ENCODE results near the gene LGALS12. TPM values are rescaled to one million over a fixed set of nuclear protein-coding genes. Genes with fewer than 3 reads are reported as not detected.
"Not testable (repeated sequence)": the region's sequence is repeated elsewhere in the genome, so short reads cannot be mapped to it uniquely, and the experiment has no call there.

Gene LGALS12
- total RNA-seq, 2 donors from 2014 or later, result 0.18 to 0.36 TPM

GRCh38 chr11:63502252-63502820 lies 3.5 kb upstream of the LGALS12 start:
- ATAC-seq (no peak), DNase-seq (no peak)
- intact Hi-C loops (cut with DNase I, micrococcal nuclease), result no loop called here

DNA sequence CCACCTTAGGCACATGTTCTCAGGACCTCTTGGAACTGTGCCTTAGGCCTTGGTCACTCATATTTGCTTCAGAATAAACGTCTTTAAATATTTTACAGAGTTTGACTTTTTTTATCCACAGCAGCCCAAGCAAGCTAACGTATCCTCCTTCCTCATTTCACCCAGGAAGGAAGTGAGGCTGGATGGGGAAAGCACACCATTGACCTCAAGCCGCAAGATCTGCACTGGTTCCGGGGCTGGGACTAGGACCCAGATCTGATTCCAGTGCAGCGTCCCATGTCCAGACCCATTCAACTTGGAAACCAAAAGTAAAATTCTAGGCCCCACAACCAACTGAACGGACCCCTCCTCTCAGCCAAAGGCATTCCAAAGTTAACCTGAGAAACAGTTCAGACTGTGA lies 2.4 kb upstream of the LGALS12 start:
- intact Hi-C loops (cut with DNase I, micrococcal nuclease), result no loop called here
- DNase-seq, result no peak
- ATAC-seq, result no peak

GRCh38 chr11:63504054-63504453 lies 1.8 kb upstream of the LGALS12 start:
- ATAC-seq (no peak), DNase-seq (no peak)
- intact Hi-C loops (cut with DNase I, micrococcal nuclease), result no loop called here

GRCh38 chr11:63504933-63505586 lies 824 bp upstream of the LGALS12 start:
- DNase-seq, result no peak
- intact Hi-C loops (cut with DNase I, micrococcal nuclease), result no loop called here
- ATAC-seq, result no peak

- ATAC-seq, result no peak
- DNase-seq, result no peak
- intact Hi-C loops (cut with DNase I, micrococcal nuclease), result no loop called here
Measured at GRCh38 chr11:63506876-63507275, 992 bp downstream of the LGALS12 start.

GRCh38 chr11:63507511-63507910 lies 1.6 kb downstream of the LGALS12 start:
- DNase-seq, result no peak
- intact Hi-C loops (cut with DNase I, micrococcal nuclease), result no loop called here
- ATAC-seq, result no peak

- ATAC-seq, result peak; percentile 71
- intact Hi-C loops (cut with DNase I, micrococcal nuclease), result no loop called here
- DNase-seq, result peak in 1 of 2 donors; percentile 31
Measured at GRCh38 chr11:63508009-63508408, 2.1 kb downstream of the LGALS12 start.

GRCh38 chr11:63508745-63509144 lies 2.9 kb downstream of the LGALS12 start:
- DNase-seq (no peak), ATAC-seq (no peak)
- intact Hi-C loops (cut with DNase I, micrococcal nuclease), result no loop called here

DNA sequence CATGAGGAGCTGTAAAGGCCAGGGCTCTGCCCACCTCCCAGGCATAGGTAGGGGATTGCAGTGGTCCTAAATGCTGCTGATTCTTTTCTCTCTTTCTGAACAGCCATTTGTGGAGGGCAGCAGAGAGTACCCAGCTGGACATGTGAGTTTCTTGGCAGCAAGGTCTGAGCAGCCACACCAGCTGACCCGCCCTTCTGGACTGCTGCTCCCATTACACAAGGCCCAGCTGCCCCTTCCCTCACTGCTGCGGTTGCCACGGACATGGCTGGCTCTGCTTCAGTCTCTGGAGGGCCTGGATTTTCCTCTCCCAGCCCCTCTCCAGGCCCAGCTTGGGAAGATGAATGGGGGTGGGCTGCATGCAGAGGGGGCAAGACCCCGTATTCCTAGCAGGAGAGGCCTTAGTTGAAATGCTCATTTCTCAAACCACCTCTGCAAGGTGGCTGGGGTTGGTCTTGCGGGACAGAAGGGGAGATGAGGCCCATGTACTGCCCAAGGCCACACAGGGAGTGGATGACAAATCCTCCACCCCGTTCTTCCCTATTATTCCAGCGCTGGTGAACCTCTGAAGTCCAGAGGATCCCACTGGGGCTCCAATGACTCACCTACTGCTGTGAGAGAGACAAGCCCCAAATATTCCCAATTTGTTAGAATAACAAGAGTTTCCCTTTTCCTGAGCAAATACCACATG lies 4.6 kb downstream of the LGALS12 start:
- DNase-seq (no peak), ATAC-seq (no peak)
- intact Hi-C loops (cut with DNase I, micrococcal nuclease), result no loop called here

DNA sequence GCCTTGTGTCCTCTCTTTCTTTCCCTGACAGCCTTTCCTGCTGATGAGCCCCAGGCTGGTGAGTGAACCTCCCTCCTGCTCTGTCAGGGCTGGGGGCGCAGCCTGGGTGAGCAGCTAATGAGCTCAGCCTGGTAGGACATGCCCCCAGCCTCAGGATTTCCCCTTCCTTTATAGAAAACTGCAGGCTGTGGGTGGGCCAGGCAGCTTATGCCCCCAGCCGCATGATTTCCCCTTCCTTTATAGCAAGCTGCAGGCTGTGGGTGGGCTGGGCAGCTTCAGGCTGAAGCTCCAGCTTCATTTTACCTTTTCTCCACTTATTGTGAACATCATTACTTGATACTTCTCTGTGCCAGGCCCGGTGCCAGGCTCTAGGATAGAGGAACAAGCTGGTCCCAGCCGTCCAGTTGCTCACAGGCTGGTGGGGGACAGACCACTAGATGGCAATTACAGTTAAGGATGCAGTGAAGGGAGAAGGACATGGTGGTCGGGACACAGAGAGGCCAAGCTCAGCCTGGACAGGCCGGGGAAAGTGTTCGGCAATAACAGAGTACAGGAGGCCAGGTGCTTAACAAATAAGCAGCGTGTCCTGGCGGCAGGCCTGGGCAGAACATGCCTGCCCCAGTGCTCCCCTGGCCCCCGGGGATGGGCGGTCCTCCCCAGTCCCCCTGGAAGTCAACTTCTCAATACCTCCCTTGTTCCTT lies 5.3 kb downstream of the LGALS12 start:
- intact Hi-C loops (cut with DNase I, micrococcal nuclease), result no loop called here
- ATAC-seq (no peak), DNase-seq (no peak)

DNA sequence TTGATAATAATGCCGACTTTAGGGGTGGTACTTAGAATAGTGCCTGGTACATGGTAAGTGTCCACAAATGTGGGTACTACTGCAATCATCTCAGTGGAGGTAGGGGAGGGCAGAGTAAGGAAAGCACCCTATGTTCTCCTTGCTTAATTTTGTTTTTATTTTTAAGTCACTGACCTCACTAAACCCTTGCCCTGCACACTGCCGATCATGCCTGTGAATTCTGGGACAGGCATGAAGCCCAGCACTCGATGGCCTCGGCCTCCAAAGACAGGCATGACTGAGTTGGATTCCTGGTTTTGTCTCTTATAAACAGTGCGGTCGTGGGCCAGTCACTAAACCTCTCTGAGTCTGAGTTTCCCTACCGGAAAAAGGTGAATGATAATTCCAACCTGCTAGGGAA lies 6.9 kb downstream of the LGALS12 start:
- DNase-seq (no peak), ATAC-seq (no peak)
- intact Hi-C loops (cut with DNase I, micrococcal nuclease), result no loop called here

DNA sequence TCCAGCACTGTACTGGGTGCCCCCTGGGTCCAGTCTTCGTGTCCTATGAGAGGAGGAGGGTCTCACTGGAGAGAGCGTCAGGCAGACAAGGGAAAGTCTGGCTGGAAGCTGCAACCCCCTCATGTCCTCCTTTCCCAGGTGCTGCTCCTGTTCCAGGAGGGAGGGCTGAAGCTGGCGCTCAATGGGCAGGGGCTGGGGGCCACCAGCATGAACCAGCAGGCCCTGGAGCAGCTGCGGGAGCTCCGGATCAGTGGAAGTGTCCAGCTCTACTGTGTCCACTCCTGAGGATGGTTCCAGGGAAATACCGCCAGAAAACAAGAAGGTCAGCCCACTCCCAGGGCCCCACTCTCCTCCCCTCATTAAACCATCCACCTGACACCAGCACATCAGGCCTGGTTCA lies 10.2 kb downstream of the LGALS12 start:
- DNase-seq (no peak), ATAC-seq (no peak)
- intact Hi-C loops (cut with DNase I, micrococcal nuclease), result no loop called here

DNA sequence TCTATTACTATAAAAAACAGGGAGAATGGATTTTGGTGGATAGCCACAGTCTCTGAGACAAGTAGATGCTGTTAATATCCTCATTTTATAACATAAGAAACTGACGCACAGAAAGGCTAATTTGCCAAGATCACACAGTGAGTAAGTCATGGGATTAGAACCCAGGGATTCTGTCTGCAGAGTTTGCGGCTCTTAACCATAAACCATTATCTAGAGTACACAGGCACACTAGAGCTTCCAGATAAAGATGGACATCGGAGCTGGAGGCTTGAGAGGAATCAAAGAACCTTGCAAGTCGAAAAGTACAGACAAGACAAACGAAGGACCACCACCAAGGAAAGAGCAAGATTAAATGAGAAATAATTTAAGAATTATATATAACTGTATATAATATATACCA lies 11.3 kb downstream of the LGALS12 start:
- no peak for DNase-seq
- intact Hi-C loops (cut with DNase I, micrococcal nuclease), result no loop called here
- no peak for ATAC-seq

- intact Hi-C loops (cut with DNase I, micrococcal nuclease), result no loop called here
- ATAC-seq, result no peak
- no peak for DNase-seq
Measured at GRCh38 chr11:63518548-63518947, 12.7 kb downstream of the LGALS12 start.

DNA sequence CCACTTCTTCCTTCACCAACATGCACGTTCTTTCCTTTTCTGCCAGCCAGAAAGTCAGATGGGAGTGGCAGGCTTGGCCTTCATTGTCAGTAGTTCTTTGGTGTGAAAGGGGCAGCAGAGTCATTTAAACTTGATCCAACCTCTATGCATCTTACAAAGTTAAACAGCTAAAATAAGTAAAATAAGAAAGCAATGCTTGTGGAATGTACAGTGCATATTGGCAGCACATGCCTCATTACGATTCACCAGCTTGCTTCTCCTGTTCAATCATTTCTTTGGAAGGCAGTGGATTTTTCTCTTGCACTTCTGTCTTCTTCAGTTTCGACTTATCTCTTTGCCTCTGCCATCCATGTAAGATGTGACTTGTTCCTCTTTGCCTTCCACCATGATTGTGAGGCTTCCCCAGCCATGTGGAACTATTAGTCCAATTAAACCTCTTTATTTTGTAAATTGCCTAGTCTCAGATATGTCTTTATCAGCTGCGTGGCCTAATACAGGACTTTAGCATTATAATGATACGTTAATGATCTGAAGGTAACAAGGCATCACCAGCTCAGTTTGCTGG lies 14.8 kb downstream of the LGALS12 start:
- ATAC-seq (no peak), DNase-seq (no peak)
- intact Hi-C loops (cut with DNase I, micrococcal nuclease), result no loop called here

DNA sequence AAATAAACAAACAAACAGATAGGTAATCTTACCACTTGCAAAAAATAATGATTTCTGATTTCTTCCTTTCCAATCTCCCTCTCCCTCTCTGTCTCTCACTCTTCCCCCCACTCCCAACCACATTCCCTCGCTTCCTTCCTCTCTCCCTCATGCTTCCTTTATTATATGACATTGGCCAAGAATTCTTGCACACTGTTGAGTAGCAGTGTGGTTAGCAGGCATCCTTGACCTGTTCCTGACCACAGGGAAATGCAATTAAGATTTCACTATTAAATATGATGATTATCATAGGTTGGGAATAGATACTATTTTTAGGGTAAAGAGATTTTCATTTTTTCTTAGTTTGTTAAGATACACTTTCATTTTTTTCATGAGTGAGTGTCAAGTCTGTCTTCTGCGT lies 16.0 kb downstream of the LGALS12 start:
- DNase-seq, result no peak
- intact Hi-C loops (cut with DNase I, micrococcal nuclease), result no loop called here
- ATAC-seq, result no peak

GRCh38 chr11:63523151-63523550 lies 17.3 kb downstream of the LGALS12 start:
- ATAC-seq, result peak; percentile 31
- intact Hi-C loops (cut with DNase I, micrococcal nuclease), result no loop called here
- DNase-seq, result no peak

GRCh38 chr11:63527667-63528066 lies 21.8 kb downstream of the LGALS12 start:
- ATAC-seq, result no peak
- intact Hi-C loops (cut with DNase I, micrococcal nuclease), result no loop called here
- DNase-seq, result no peak

DNA sequence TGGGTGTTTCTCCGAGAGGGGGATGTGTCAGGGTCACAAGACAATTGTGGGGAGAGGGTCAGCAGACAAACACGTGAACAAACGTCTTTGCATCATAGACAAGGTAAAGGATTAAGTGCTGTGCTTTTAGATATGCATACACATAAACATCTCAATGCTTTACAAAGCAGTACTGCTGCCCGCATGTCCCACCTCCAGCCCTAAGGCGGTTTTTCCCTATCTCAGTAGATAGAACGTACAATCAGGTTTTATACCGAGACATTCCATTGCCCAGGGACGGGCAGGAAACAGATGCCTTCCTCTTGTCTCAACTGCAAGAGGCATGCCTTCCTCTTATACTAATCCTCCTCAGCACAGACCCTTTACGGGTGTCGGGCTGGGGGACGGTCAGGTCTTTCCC lies 22.3 kb downstream of the LGALS12 start:
- DNase-seq; intact Hi-C loops (cut with DNase I, micrococcal nuclease); ATAC-seq: not testable (repeated sequence)

Data from left colon (tissue), 2 donors.